NCI-H2227 treated with DMSO at 0.1 percent for 48 hours (cell line): ENCODE results near the gene MKLN1.

Experiments used
- DNase-seq: peaks from one replicate; lab custom pipeline; 2025; lab: John Stamatoyannopoulos, UW

The MKLN1 gene

GRCh38 chr7:131354390-131354789 is 26.7 kb downstream of the MKLN1 start:
- no peak for DNase-seq

GRCh38 chr7:131355917-131356777 is 28.5 kb downstream of the MKLN1 start:
- DNase-seq = no peak

- no peak for DNase-seq
Observed at GRCh38 chr7:131357282-131357880, 29.7 kb downstream of the MKLN1 start.

GRCh38 chr7:131358636-131359035 is 31.0 kb downstream of the MKLN1 start:
- DNase-seq = no peak

GRCh38 chr7:131359136-131359776 is 31.6 kb downstream of the MKLN1 start:
- no peak for DNase-seq

- no peak for DNase-seq
Observed at GRCh38 chr7:131363719-131364118, 36.0 kb downstream of the MKLN1 start.

- no peak for DNase-seq
Observed at GRCh38 chr7:131364767-131365344, 37.2 kb downstream of the MKLN1 start.

- DNase-seq = no peak
Observed at GRCh38 chr7:131365838-131366237, 38.2 kb downstream of the MKLN1 start.

- no peak for DNase-seq
Observed at GRCh38 chr7:131369354-131369753, 41.7 kb downstream of the MKLN1 start.

- DNase-seq = no peak
Observed at GRCh38 chr7:131370523-131370968, 42.9 kb downstream of the MKLN1 start.

GRCh38 chr7:131371411-131371810 is 43.7 kb downstream of the MKLN1 start:
- no peak for DNase-seq

- DNase-seq = no peak
Observed at GRCh38 chr7:131372554-131372953, 44.9 kb downstream of the MKLN1 start.

GRCh38 chr7:131374821-131375220 is 47.1 kb downstream of the MKLN1 start:
- DNase-seq = no peak

GRCh38 chr7:131381069-131381838 is 53.6 kb downstream of the MKLN1 start:
- DNase-seq = no peak

GRCh38 chr7:131383417-131384285 is 56.0 kb downstream of the MKLN1 start:
- DNase-seq = no peak

- no peak for DNase-seq
Observed at GRCh38 chr7:131384286-131384635, 56.6 kb downstream of the MKLN1 start.

GRCh38 chr7:131385039-131385605 is 57.4 kb downstream of the MKLN1 start:
- DNase-seq = no peak

- DNase-seq = no peak
Observed at GRCh38 chr7:131388126-131388525, 60.5 kb downstream of the MKLN1 start.

GRCh38 chr7:131390275-131390674 is 62.6 kb downstream of the MKLN1 start:
- no peak for DNase-seq

GRCh38 chr7:131391145-131391544 is 63.5 kb downstream of the MKLN1 start:
- no peak for DNase-seq
